Mononuclear cell (primary cell): Measurements from ENCODE around the gene PDGFD. TPM values are rescaled to one million over a fixed set of nuclear protein-coding genes. Genes with fewer than 3 reads are reported as not detected.
"Not testable (repeated sequence)": the region's sequence is repeated elsewhere in the genome, so short reads cannot be mapped to it uniquely, and the experiment has no call there.

Source experiments
- H3K27me3 ChIP-seq: 2 replicates; pipeline ENCODE4 v1.6.0; 2011; ENCODE audit warnings: low read length, control low read depth; ENCODE audit not compliant: insufficient read depth
- H3K4me1 ChIP-seq: 2 replicates; pipeline ENCODE4 v1.5.1; 2011; ENCODE audit warnings: mild to moderate bottlenecking, low read length, control low read depth; ENCODE audit not compliant: insufficient read depth
- H3K4me3 ChIP-seq: 2 replicates; pipeline ENCODE4 v1.5.1; 2011; ENCODE audit warnings: mild to moderate bottlenecking, low read length, moderate library complexity
- H3K9me3 ChIP-seq: 2 replicates; pipeline ENCODE4 v1.5.1; 2011; ENCODE audit warnings: low read depth, mild to moderate bottlenecking, control low read depth, low read length
- total RNA-seq: library from RNA; depleted of rRNA; stranded (reverse); fragments of >200 nt; gene quantifications from one replicate; pipeline ENCODE4 v1.2.3, GENCODE V29; 2012

Gene PDGFD
- total RNA-seq, 1 donor, result 3.4 TPM

- H3K4me1 ChIP-seq, result peaks cover 24% of the 10 kb centered on the region
- no peak overlapping the region for H3K4me3 ChIP-seq
- H3K9me3 ChIP-seq, result no peaks in the 10 kb centered on the region
- no peaks in the 10 kb centered on the region for H3K27me3 ChIP-seq
Observed at GRCh38 chr11:104060004-104060794, 103.7 kb downstream of the PDGFD start.

GRCh38 chr11:104058680-104059079 lies 105.3 kb downstream of the PDGFD start:
- H3K4me1 ChIP-seq, result peaks cover 20% of the 10 kb centered on the region
- H3K27me3 ChIP-seq, result no peaks in the 10 kb centered on the region
- H3K9me3 ChIP-seq, result no peaks in the 10 kb centered on the region
- no peak overlapping the region for H3K4me3 ChIP-seq

GRCh38 chr11:104057908-104058307 lies 106.0 kb downstream of the PDGFD start:
- no peak overlapping the region for H3K4me3 ChIP-seq
- peaks cover 18% of the 10 kb centered on the region for H3K4me1 ChIP-seq
- no peaks in the 10 kb centered on the region for H3K27me3 ChIP-seq
- no peaks in the 10 kb centered on the region for H3K9me3 ChIP-seq

- Histone ChIP-seq H3K4me3 (no peak overlapping the region), H3K9me3 (no peaks in the 10 kb centered on the region), H3K4me1 (peaks cover 7% of the 10 kb centered on the region), H3K27me3 (no peaks in the 10 kb centered on the region)
Observed at GRCh38 chr11:104055596-104055995, 108.4 kb downstream of the PDGFD start.

GRCh38 chr11:104054911-104055529 lies 108.9 kb downstream of the PDGFD start:
- Histone ChIP-seq H3K9me3 (no peaks in the 10 kb centered on the region), H3K27me3 (no peaks in the 10 kb centered on the region), H3K4me1 (peaks cover 9% of the 10 kb centered on the region), H3K4me3 (no peak overlapping the region)

GRCh38 chr11:104053743-104054478 lies 110.0 kb downstream of the PDGFD start:
- H3K4me1 ChIP-seq, result peaks cover 18% of the 10 kb centered on the region
- H3K27me3 ChIP-seq, result no peaks in the 10 kb centered on the region
- no peaks in the 10 kb centered on the region for H3K9me3 ChIP-seq
- no peak overlapping the region for H3K4me3 ChIP-seq

- H3K4me3 ChIP-seq, result no peak overlapping the region
Observed at GRCh38 chr11:104051778-104052177, 112.2 kb downstream of the PDGFD start.

GRCh38 chr11:104049116-104049515 lies 114.8 kb downstream of the PDGFD start:
- H3K4me1 ChIP-seq, result peaks cover 17% of the 10 kb centered on the region
- H3K27me3 ChIP-seq, result no peaks in the 10 kb centered on the region
- H3K4me3 ChIP-seq, result no peak overlapping the region
- no peaks in the 10 kb centered on the region for H3K9me3 ChIP-seq

More at GRCh38 chr11:104051778-104052177, 112.2 kb downstream of the PDGFD start:
- no peaks in the 10 kb centered on the region for H3K27me3 ChIP-seq
- H3K9me3 ChIP-seq, result no peaks in the 10 kb centered on the region
- H3K4me1 ChIP-seq, result peaks cover 18% of the 10 kb centered on the region

GRCh38 chr11:104046858-104047257 lies 117.1 kb downstream of the PDGFD start:
- H3K27me3 ChIP-seq, H3K4me3 ChIP-seq, H3K9me3 ChIP-seq: not testable (repeated sequence)
- peaks cover 11% of the 10 kb centered on the region for H3K4me1 ChIP-seq

GRCh38 chr11:104046331-104046730 lies 117.6 kb downstream of the PDGFD start:
- no peaks in the 10 kb centered on the region for H3K9me3 ChIP-seq
- no peak overlapping the region for H3K4me3 ChIP-seq
- H3K4me1 ChIP-seq, result peaks cover 11% of the 10 kb centered on the region
- no peaks in the 10 kb centered on the region for H3K27me3 ChIP-seq

- H3K9me3 ChIP-seq, result no peaks in the 10 kb centered on the region
- no peak overlapping the region for H3K4me3 ChIP-seq
Observed at GRCh38 chr11:104043678-104044239, 120.2 kb downstream of the PDGFD start.

GRCh38 chr11:104043142-104043541 lies 120.8 kb downstream of the PDGFD start:
- H3K27me3 ChIP-seq, result no peaks in the 10 kb centered on the region
- H3K4me3 ChIP-seq, result no peak overlapping the region
- no peaks in the 10 kb centered on the region for H3K9me3 ChIP-seq
- no peaks in the 10 kb centered on the region for H3K4me1 ChIP-seq

More at GRCh38 chr11:104043678-104044239, 120.2 kb downstream of the PDGFD start:
- no peaks in the 10 kb centered on the region for H3K4me1 ChIP-seq
- H3K27me3 ChIP-seq, result no peaks in the 10 kb centered on the region

- Histone ChIP-seq H3K9me3 (no peaks in the 10 kb centered on the region), H3K4me1 (no peaks in the 10 kb centered on the region), H3K27me3 (no peaks in the 10 kb centered on the region), H3K4me3 (no peak overlapping the region)
Observed at GRCh38 chr11:104041792-104042191, 122.2 kb downstream of the PDGFD start.

GRCh38 chr11:104036995-104037394 lies 127.0 kb downstream of the PDGFD start:
- H3K9me3 ChIP-seq, result no peaks in the 10 kb centered on the region
- H3K4me3 ChIP-seq, result no peak overlapping the region
- H3K4me1 ChIP-seq, result no peaks in the 10 kb centered on the region
- H3K27me3 ChIP-seq, result no peaks in the 10 kb centered on the region

GRCh38 chr11:104036588-104036987 lies 127.4 kb downstream of the PDGFD start, which contains the start of gene DDI1:
TSS of gene DDI1 (plus strand) at chr11:104036640. CDS start at chr11:104036823, 183 bp downstream.
- H3K4me1 ChIP-seq, result no peaks in the 10 kb centered on the region
- H3K9me3 ChIP-seq, result no peaks in the 10 kb centered on the region
- no peaks in the 10 kb centered on the region for H3K27me3 ChIP-seq
- no peak within 1 kb of the TSS for H3K4me3 ChIP-seq
